ENCODE measurements around the gene HS6ST2. TPM values are rescaled to one million over a fixed set of nuclear protein-coding genes. Genes with fewer than 3 reads are reported as not detected.

HS6ST2 gene
- total RNA-seq, 5 donors from 2014 or later (not counting 1 experiment from before 2014, with no cell fraction given), result not detected

GRCh38 chrX:132802033-132802432, 156.4 kb downstream of the HS6ST2 start:
- CTCF ChIA-PET, result no interaction called here
- DNase-seq (no peak), ATAC-seq (replicated peaks in 1 of 4) (no peak)
- Mint-ChIP-seq H3K36me3 (no peaks in the 10 kb centered on the region), H3K27ac (no peak overlapping the region), H3K9me3 (no peaks in the 10 kb centered on the region), H3K4me3 (no peak overlapping the region), H3K4me1 (no peaks in the 10 kb centered on the region), H3K27me3 (peaks cover 0 to 32% of the 10 kb centered on the region in 2 donors)
- no peaks in the 10 kb centered on the region for H3K27me3 ChIP-seq (replicated peaks in 1 of 2; ENCODE audit: control insufficient read depth in 2 of 2, extremely low read depth in 1 of 2, insufficient read depth in 2 of 2, low read length in 1 of 2)
- no peaks in the 10 kb centered on the region for H3K9me3 ChIP-seq
- no peaks in the 10 kb centered on the region for H3K4me1 ChIP-seq (ENCODE audit: control insufficient read depth in 1 of 2, extremely low read depth in 1 of 2, insufficient read depth in 2 of 2, low read length in 2 of 2)
- POLR2A ChIA-PET, result no interaction called here
- H3K27ac ChIP-seq (ENCODE audit: low read length), result no peak overlapping the region
- H3K36me3 ChIP-seq (ENCODE audit: control insufficient read depth in 2 of 2, extremely low read depth in 1 of 2, insufficient read depth in 1 of 2, low read length in 1 of 2), result no peaks in the 10 kb centered on the region
- H3K4me3 ChIP-seq (ENCODE audit: control insufficient read depth in 1 of 2, extremely low read depth in 1 of 2, low read length in 1 of 2), result no peak overlapping the region
- no CpG with 5 or more reads among the region's 4 CpGs for WGBS (ENCODE audit: insufficient coverage)

- no peaks in the 10 kb centered on the region for H3K9me3 ChIP-seq
- DNase-seq (no peak), ATAC-seq (replicated peaks in 1 of 4) (no peak)
- Mint-ChIP-seq H3K4me1 (no peaks in the 10 kb centered on the region), H3K4me3 (no peak overlapping the region), H3K36me3 (no peaks in the 10 kb centered on the region), H3K9me3 (no peaks in the 10 kb centered on the region), H3K27ac (no peak overlapping the region), H3K27me3 (peaks cover 0 to 21% of the 10 kb centered on the region in 2 donors)
- ChIA-PET CTCF (no interaction called here), POLR2A (no interaction called here)
- WGBS (ENCODE audit: insufficient coverage), result no CpG with 5 or more reads among the region's 4 CpGs
- H3K4me3 ChIP-seq (ENCODE audit: control insufficient read depth in 1 of 2, extremely low read depth in 1 of 2, low read length in 1 of 2), result no peak overlapping the region
- no peak overlapping the region for H3K27ac ChIP-seq (ENCODE audit: low read length)
- H3K27me3 ChIP-seq (replicated peaks in 1 of 2; ENCODE audit: control insufficient read depth in 2 of 2, extremely low read depth in 1 of 2, insufficient read depth in 2 of 2, low read length in 1 of 2), result no peaks in the 10 kb centered on the region
- H3K4me1 ChIP-seq (ENCODE audit: control insufficient read depth in 1 of 2, extremely low read depth in 1 of 2, insufficient read depth in 2 of 2, low read length in 2 of 2), result no peaks in the 10 kb centered on the region
- no peaks in the 10 kb centered on the region for H3K36me3 ChIP-seq (ENCODE audit: control insufficient read depth in 2 of 2, extremely low read depth in 1 of 2, insufficient read depth in 1 of 2, low read length in 1 of 2)
These were observed 163.2 kb downstream of the HS6ST2 start for GRCh38 chrX:132795181-132795580.

GRCh38 chrX:132791714-132792113, 166.7 kb downstream of the HS6ST2 start:
- no peaks in the 10 kb centered on the region for H3K9me3 Mint-ChIP-seq

GRCh38 chrX:132790329-132790728, 168.1 kb downstream of the HS6ST2 start:
- Mint-ChIP-seq H3K9me3 (no peaks in the 10 kb centered on the region), H3K27ac (no peak overlapping the region), H3K4me3 (no peak overlapping the region), H3K36me3 (no peaks in the 10 kb centered on the region), H3K27me3 (peaks cover 0 to 9% of the 10 kb centered on the region in 2 donors), H3K4me1 (no peaks in the 10 kb centered on the region)
- no peak for ATAC-seq (replicated peaks in 1 of 4)
- no peak overlapping the region for H3K4me3 ChIP-seq (ENCODE audit: control insufficient read depth in 1 of 2, extremely low read depth in 1 of 2, low read length in 1 of 2)
- H3K27ac ChIP-seq (ENCODE audit: low read length), result no peak overlapping the region
- CTCF ChIA-PET, result no interaction called here
- no peaks in the 10 kb centered on the region for H3K4me1 ChIP-seq (ENCODE audit: control insufficient read depth in 1 of 2, extremely low read depth in 1 of 2, insufficient read depth in 2 of 2, low read length in 2 of 2)
- POLR2A ChIA-PET, result no interaction called here
- H3K27me3 ChIP-seq (replicated peaks in 1 of 2; ENCODE audit: control insufficient read depth in 2 of 2, extremely low read depth in 1 of 2, insufficient read depth in 2 of 2, low read length in 1 of 2), result no peaks in the 10 kb centered on the region
- WGBS (ENCODE audit: insufficient coverage), result no CpG with 5 or more reads among the region's 2 CpGs
- DNase-seq, result no peak
- H3K36me3 ChIP-seq (ENCODE audit: control insufficient read depth in 2 of 2, extremely low read depth in 1 of 2, insufficient read depth in 1 of 2, low read length in 1 of 2), result no peaks in the 10 kb centered on the region
- no peaks in the 10 kb centered on the region for H3K9me3 ChIP-seq

More at GRCh38 chrX:132791714-132792113, 166.7 kb downstream of the HS6ST2 start:
- ATAC-seq (replicated peaks in 1 of 4), result no peak
- no peak overlapping the region for H3K4me3 Mint-ChIP-seq
- H3K27ac Mint-ChIP-seq, result no peak overlapping the region
- H3K4me1 ChIP-seq (ENCODE audit: control insufficient read depth in 1 of 2, extremely low read depth in 1 of 2, insufficient read depth in 2 of 2, low read length in 2 of 2), result no peaks in the 10 kb centered on the region
- H3K4me1 Mint-ChIP-seq, result no peaks in the 10 kb centered on the region
- no peak overlapping the region for H3K4me3 ChIP-seq (ENCODE audit: control insufficient read depth in 1 of 2, extremely low read depth in 1 of 2, low read length in 1 of 2)
- POLR2A ChIA-PET, result no interaction called here
- H3K9me3 ChIP-seq, result no peaks in the 10 kb centered on the region
- no peaks in the 10 kb centered on the region for H3K36me3 Mint-ChIP-seq
- H3K36me3 ChIP-seq (ENCODE audit: control insufficient read depth in 2 of 2, extremely low read depth in 1 of 2, insufficient read depth in 1 of 2, low read length in 1 of 2), result no peaks in the 10 kb centered on the region
- DNase-seq, result no peak
- H3K27me3 Mint-ChIP-seq, result peaks cover 0 to 9% of the 10 kb centered on the region in 2 donors
- H3K27me3 ChIP-seq (replicated peaks in 1 of 2; ENCODE audit: control insufficient read depth in 2 of 2, extremely low read depth in 1 of 2, insufficient read depth in 2 of 2, low read length in 1 of 2), result no peaks in the 10 kb centered on the region
- no CpG with 5 or more reads among the region's 2 CpGs for WGBS (ENCODE audit: insufficient coverage)
- no peak overlapping the region for H3K27ac ChIP-seq (ENCODE audit: low read length)
- CTCF ChIA-PET, result interaction anchor here in 1 of 2 donors (0.5 kb wide), 1 partner anchor 1003 kb away, joined by 3 read pairs; no protein-coding TSS in a partner anchor

- no peaks in the 10 kb centered on the region for H3K4me1 ChIP-seq (ENCODE audit: control insufficient read depth in 1 of 2, extremely low read depth in 1 of 2, insufficient read depth in 2 of 2, low read length in 2 of 2)
- no peaks in the 10 kb centered on the region for H3K36me3 ChIP-seq (ENCODE audit: control insufficient read depth in 2 of 2, extremely low read depth in 1 of 2, insufficient read depth in 1 of 2, low read length in 1 of 2)
- CTCF ChIA-PET, result no interaction called here
- H3K27ac ChIP-seq (ENCODE audit: low read length), result no peak overlapping the region
- Mint-ChIP-seq H3K27ac (no peak overlapping the region), H3K27me3 (peaks cover 0 to 5% of the 10 kb centered on the region in 2 donors), H3K9me3 (no peaks in the 10 kb centered on the region), H3K36me3 (no peaks in the 10 kb centered on the region), H3K4me3 (no peak overlapping the region), H3K4me1 (no peaks in the 10 kb centered on the region)
- DNase-seq (no peak), ATAC-seq (replicated peaks in 1 of 4) (no peak)
- POLR2A ChIA-PET, result no interaction called here
- H3K27me3 ChIP-seq (replicated peaks in 1 of 2; ENCODE audit: control insufficient read depth in 2 of 2, extremely low read depth in 1 of 2, insufficient read depth in 2 of 2, low read length in 1 of 2), result no peaks in the 10 kb centered on the region
- H3K4me3 ChIP-seq (ENCODE audit: control insufficient read depth in 1 of 2, extremely low read depth in 1 of 2, low read length in 1 of 2), result no peak overlapping the region
- WGBS (ENCODE audit: insufficient coverage), result no CpG with 5 or more reads among the region's 1 CpG
- H3K9me3 ChIP-seq, result no peaks in the 10 kb centered on the region
These were observed 172.2 kb downstream of the HS6ST2 start for GRCh38 chrX:132786217-132786616.

GRCh38 chrX:132778917-132779316, 179.5 kb downstream of the HS6ST2 start:
- Histone ChIP-seq H3K27me3 (replicated peaks in 1 of 2; ENCODE audit: control insufficient read depth in 2 of 2, extremely low read depth in 1 of 2, insufficient read depth in 2 of 2, low read length in 1 of 2) (no peaks in the 10 kb centered on the region), H3K36me3 (ENCODE audit: control insufficient read depth in 2 of 2, extremely low read depth in 1 of 2, insufficient read depth in 1 of 2, low read length in 1 of 2) (no peaks in the 10 kb centered on the region), H3K9me3 (no peaks in the 10 kb centered on the region), H3K4me3 (ENCODE audit: control insufficient read depth in 1 of 2, extremely low read depth in 1 of 2, low read length in 1 of 2) (no peak overlapping the region), H3K4me1 (ENCODE audit: control insufficient read depth in 1 of 2, extremely low read depth in 1 of 2, insufficient read depth in 2 of 2, low read length in 2 of 2) (no peaks in the 10 kb centered on the region), H3K27ac (ENCODE audit: low read length) (no peak overlapping the region)
- Mint-ChIP-seq H3K36me3 (no peaks in the 10 kb centered on the region), H3K9me3 (no peaks in the 10 kb centered on the region), H3K4me1 (peaks cover 0 to 2% (median 0%) of the 10 kb centered on the region in 3 donors), H3K4me3 (no peak overlapping the region), H3K27me3 (peaks cover 0 to 7% of the 10 kb centered on the region in 2 donors), H3K27ac (no peak overlapping the region)
- no peak for DNase-seq
- ChIA-PET CTCF (no interaction called here), POLR2A (no interaction called here)
- ATAC-seq (replicated peaks in 1 of 4), result no peak
